ENCODE results near the gene TTLL7. TPM values are rescaled to one million over a fixed set of nuclear protein-coding genes. Genes with fewer than 3 reads are reported as not detected.

TTLL7 gene
- total RNA-seq, 3 donors from 2014 or later = 6.7 to 15.1 (median 10.8) TPM

- intact Hi-C loops (cut with DNase I; ENCODE audit: low total_unique reads) = no loop called here
- no peak overlapping the region for H3K27ac ChIP-seq
- no peaks in the 10 kb centered on the region for H3K36me3 ChIP-seq
- no peak for TF ChIP-seq POLR2AphosphoS5 (IDR thresholded peaks at IDR 0.05)
- no peak for TF ChIP-seq POLR2A (IDR thresholded peaks at IDR 0.05)
- TF ChIP-seq CTCF (IDR thresholded peaks at IDR 0.05) = no peak
- H3K4me1 ChIP-seq = no peaks in the 10 kb centered on the region
- no peaks in the 10 kb centered on the region for H3K9me3 ChIP-seq
- H3K27me3 ChIP-seq = no peaks in the 10 kb centered on the region
- no peak for DNase-seq (ENCODE audit: low spot score in 2 of 2)
- H3K4me3 ChIP-seq = no peak overlapping the region
These were observed 144.5 kb downstream of the TTLL7 start for GRCh38 chr1:83854456-83854855.

GRCh38 chr1:83850834-83851233, 148.1 kb downstream of the TTLL7 start:
- Histone ChIP-seq H3K36me3 (no peaks in the 10 kb centered on the region), H3K27ac (no peak overlapping the region), H3K27me3 (no peaks in the 10 kb centered on the region), H3K9me3 (no peaks in the 10 kb centered on the region), H3K4me1 (no peaks in the 10 kb centered on the region), H3K4me3 (no peak overlapping the region)
- intact Hi-C loops (cut with DNase I; ENCODE audit: low total_unique reads) = no loop called here
- no peak for DNase-seq (ENCODE audit: low spot score in 2 of 2)
- no peak for TF ChIP-seq CTCF (IDR thresholded peaks at IDR 0.05)
- TF ChIP-seq POLR2AphosphoS5 (IDR thresholded peaks at IDR 0.05) = no peak
- no peak for TF ChIP-seq POLR2A (IDR thresholded peaks at IDR 0.05)

GRCh38 chr1:83849191-83850061, 149.5 kb downstream of the TTLL7 start:
- intact Hi-C loops (cut with DNase I; ENCODE audit: low total_unique reads) = no loop called here
- TF ChIP-seq POLR2A (IDR thresholded peaks at IDR 0.05) (no peak), POLR2AphosphoS5 (IDR thresholded peaks at IDR 0.05) (no peak)
- no peaks in the 10 kb centered on the region for H3K27me3 ChIP-seq

GRCh38 chr1:83846138-83846537, 152.8 kb downstream of the TTLL7 start:
- no peak for DNase-seq (ENCODE audit: low spot score in 2 of 2)
- H3K9me3 ChIP-seq = no peaks in the 10 kb centered on the region
- no peak overlapping the region for H3K4me3 ChIP-seq
- no peaks in the 10 kb centered on the region for H3K36me3 ChIP-seq
- no peak overlapping the region for H3K27ac ChIP-seq
- intact Hi-C loops (cut with DNase I; ENCODE audit: low total_unique reads) = no loop called here
- H3K27me3 ChIP-seq = no peaks in the 10 kb centered on the region
- TF ChIP-seq POLR2A (IDR thresholded peaks at IDR 0.05) = no peak
- TF ChIP-seq CTCF (IDR thresholded peaks at IDR 0.05) = no peak
- no peak for TF ChIP-seq POLR2AphosphoS5 (IDR thresholded peaks at IDR 0.05)
- no peaks in the 10 kb centered on the region for H3K4me1 ChIP-seq

More at GRCh38 chr1:83849191-83850061, 149.5 kb downstream of the TTLL7 start:
- Histone ChIP-seq H3K4me3 (no peak overlapping the region), H3K9me3 (no peaks in the 10 kb centered on the region), H3K36me3 (no peaks in the 10 kb centered on the region), H3K4me1 (no peaks in the 10 kb centered on the region), H3K27ac (no peak overlapping the region)
- no peak for DNase-seq (ENCODE audit: low spot score in 2 of 2)

- H3K9me3 ChIP-seq = no peaks in the 10 kb centered on the region
- DNase-seq (ENCODE audit: low spot score in 2 of 2) = no peak
- H3K27ac ChIP-seq = no peak overlapping the region
- no peaks in the 10 kb centered on the region for H3K4me1 ChIP-seq
- no peaks in the 10 kb centered on the region for H3K27me3 ChIP-seq
- TF ChIP-seq POLR2AphosphoS5 (IDR thresholded peaks at IDR 0.05) = no peak
- no peak for TF ChIP-seq POLR2A (IDR thresholded peaks at IDR 0.05)
- TF ChIP-seq CTCF (IDR thresholded peaks at IDR 0.05) = no peak
- H3K4me3 ChIP-seq = no peak overlapping the region
- no peaks in the 10 kb centered on the region for H3K36me3 ChIP-seq
- intact Hi-C loops (cut with DNase I; ENCODE audit: low total_unique reads) = no loop called here
These were observed 153.4 kb downstream of the TTLL7 start for GRCh38 chr1:83845437-83846071.
